Osteoblast (primary cell): Measurements from ENCODE around the gene DSCAML1. TPM values are rescaled to one million over a fixed set of nuclear protein-coding genes. Genes with fewer than 3 reads are reported as not detected.

Experiments used
- DNase-seq: peaks from one replicate; pipeline ENCODE4 v3.0.0; 2011; ENCODE audit warnings: low spot score, mixed read lengths; ENCODE audit not compliant: insufficient read length; ENCODE audit errors: missing footprints
- H2AFZ ChIP-seq: 2 replicates; pipeline ENCODE4 v1.6.0; 2011; ENCODE audit warnings: mild to moderate bottlenecking, low read length
- H3K27ac ChIP-seq: 2 replicates; pipeline ENCODE4 v1.5.1; 2011; ENCODE audit warnings: mild to moderate bottlenecking, low read depth, low read length, moderate library complexity
- H3K27me3 ChIP-seq: 2 replicates; pipeline ENCODE4 v1.6.0; 2012; ENCODE audit warnings: mild to moderate bottlenecking, control low read depth, inconsistent platforms, low read length, moderate library complexity; ENCODE audit not compliant: insufficient read depth
- H3K36me3 ChIP-seq: 2 replicates; pipeline ENCODE4 v1.5.1; 2011; ENCODE audit warnings: mild to moderate bottlenecking, low read length, control low read depth, moderate library complexity; ENCODE audit not compliant: insufficient read depth
- H3K4me1 ChIP-seq: 2 replicates; pipeline ENCODE4 v1.5.1; 2011; ENCODE audit warnings: mild to moderate bottlenecking, low read length, control low read depth, moderate library complexity; ENCODE audit not compliant: insufficient read depth
- H3K4me2 ChIP-seq: 2 replicates; pipeline ENCODE4 v1.6.0; 2011; ENCODE audit warnings: mild to moderate bottlenecking, low read length; ENCODE audit not compliant: insufficient read depth
- H3K4me3 ChIP-seq: fragments of 200-600 bp; sonication (generic); 3 replicates; pipeline ENCODE4 v1.5.1; 2012; ENCODE audit warnings: mild to moderate bottlenecking, low read length, inconsistent platforms; ENCODE audit not compliant: insufficient read depth
- H3K79me2 ChIP-seq: 2 replicates; pipeline ENCODE4 v1.6.0; 2012; ENCODE audit warnings: mild to moderate bottlenecking, low read length, control low read depth, inconsistent platforms; ENCODE audit not compliant: insufficient read depth
- H3K9me3 ChIP-seq: 2 replicates; pipeline ENCODE4 v1.5.1; 2011; ENCODE audit warnings: low read depth, low read length, control low read depth
- H4K20me1 ChIP-seq: 2 replicates; pipeline ENCODE4 v1.6.0; 2012; ENCODE audit warnings: mild to moderate bottlenecking, low read length, control low read depth; ENCODE audit not compliant: insufficient read depth
- total RNA-seq: library from RNA; depleted of rRNA; stranded (reverse); fragments of >200 nt; gene quantifications from 2 replicates; pipeline ENCODE4 v1.2.3, GENCODE V29; 2012
- TF ChIP-seq, protein P1 (sequence below): IDR thresholded peaks from 2 replicates; pipeline ENCODE4 v1.5.1; 2011; ENCODE audit warnings: mild to moderate bottlenecking, low read depth, low read length, moderate library complexity; ENCODE audit errors: extremely low read depth

DSCAML1 gene
- total RNA-seq, 1 donor: not detected

GRCh38 chr11:117548876-117549275 is 248.1 kb downstream of the DSCAML1 start:
- DNase-seq: no peak
- Histone ChIP-seq H3K9me3 (no peaks in the 10 kb centered on the region), H4K20me1 (no peaks in the 10 kb centered on the region), H3K27ac (no peak overlapping the region), H2AFZ (no peak overlapping the region), H3K4me3 (no peak overlapping the region), H3K79me2 (no peaks in the 10 kb centered on the region), H3K36me3 (no peaks in the 10 kb centered on the region), H3K4me1 (no peaks in the 10 kb centered on the region), H3K4me2 (no peak overlapping the region), H3K27me3 (no peaks in the 10 kb centered on the region)
- TF ChIP-seq, protein P1, sequence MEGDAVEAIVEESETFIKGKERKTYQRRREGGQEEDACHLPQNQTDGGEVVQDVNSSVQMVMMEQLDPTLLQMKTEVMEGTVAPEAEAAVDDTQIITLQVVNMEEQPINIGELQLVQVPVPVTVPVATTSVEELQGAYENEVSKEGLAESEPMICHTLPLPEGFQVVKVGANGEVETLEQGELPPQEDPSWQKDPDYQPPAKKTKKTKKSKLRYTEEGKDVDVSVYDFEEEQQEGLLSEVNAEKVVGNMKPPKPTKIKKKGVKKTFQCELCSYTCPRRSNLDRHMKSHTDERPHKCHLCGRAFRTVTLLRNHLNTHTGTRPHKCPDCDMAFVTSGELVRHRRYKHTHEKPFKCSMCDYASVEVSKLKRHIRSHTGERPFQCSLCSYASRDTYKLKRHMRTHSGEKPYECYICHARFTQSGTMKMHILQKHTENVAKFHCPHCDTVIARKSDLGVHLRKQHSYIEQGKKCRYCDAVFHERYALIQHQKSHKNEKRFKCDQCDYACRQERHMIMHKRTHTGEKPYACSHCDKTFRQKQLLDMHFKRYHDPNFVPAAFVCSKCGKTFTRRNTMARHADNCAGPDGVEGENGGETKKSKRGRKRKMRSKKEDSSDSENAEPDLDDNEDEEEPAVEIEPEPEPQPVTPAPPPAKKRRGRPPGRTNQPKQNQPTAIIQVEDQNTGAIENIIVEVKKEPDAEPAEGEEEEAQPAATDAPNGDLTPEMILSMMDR: no peak

DNA sequence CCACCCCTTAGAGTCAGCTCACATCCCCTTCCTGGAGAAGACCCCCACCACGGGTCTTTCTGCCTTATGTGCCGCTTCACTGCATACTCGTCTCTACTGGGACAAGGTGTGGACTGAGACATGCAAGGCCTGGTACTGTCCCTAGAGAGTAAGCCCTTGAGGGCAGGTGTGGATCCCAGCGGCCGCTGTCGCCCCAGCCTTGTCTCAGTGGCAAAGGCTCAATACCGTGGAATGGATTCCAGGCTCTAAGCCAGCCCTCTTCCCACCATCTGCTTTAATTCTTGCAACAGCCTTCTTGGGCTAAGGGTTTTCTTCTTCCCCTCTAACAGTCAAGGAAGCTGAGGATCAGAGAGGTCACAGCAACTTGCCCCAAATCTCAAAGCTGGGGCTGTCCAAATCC is 249.1 kb downstream of the DSCAML1 start:
- Histone ChIP-seq H3K4me3 (no peak overlapping the region), H3K4me1 (no peaks in the 10 kb centered on the region), H2AFZ (no peak overlapping the region), H3K27ac (no peak overlapping the region), H3K36me3 (no peaks in the 10 kb centered on the region), H3K9me3 (no peaks in the 10 kb centered on the region), H4K20me1 (no peaks in the 10 kb centered on the region), H3K4me2 (no peak overlapping the region), H3K27me3 (no peaks in the 10 kb centered on the region), H3K79me2 (no peaks in the 10 kb centered on the region)
- TF ChIP-seq, protein P1: no peak
- no peak for DNase-seq

DNA sequence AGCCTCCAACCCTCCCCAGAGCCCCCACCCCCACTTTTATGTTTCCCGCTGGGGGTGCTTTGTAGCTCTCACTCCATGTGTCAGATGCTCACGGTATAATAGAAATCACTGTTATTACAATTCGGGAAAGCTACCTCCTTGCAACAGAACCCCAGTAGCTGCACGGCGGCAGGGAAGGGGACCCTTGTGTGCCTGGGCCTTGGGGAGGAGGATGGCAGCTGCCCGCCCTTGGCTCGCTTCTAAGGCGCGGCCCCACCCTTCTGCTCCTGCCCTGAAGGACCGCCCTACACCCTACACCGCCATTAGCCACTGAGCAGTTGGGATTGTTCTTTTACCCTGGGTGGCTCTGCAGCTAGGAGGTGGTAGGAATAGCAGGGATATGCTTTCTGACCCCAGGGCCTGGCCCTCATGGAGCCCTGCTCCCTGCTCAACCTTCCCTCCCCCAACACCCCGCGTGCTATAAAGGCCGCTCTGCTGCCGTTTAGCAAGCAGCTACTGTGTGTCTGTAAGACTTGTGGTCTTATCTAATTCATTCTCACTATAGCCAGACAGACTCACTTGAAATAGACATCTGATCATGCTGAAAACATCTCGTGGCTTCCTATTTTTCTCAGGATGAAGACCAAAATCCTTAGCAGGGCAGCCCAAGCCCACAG is 249.7 kb downstream of the DSCAML1 start:
- peak; percentile 65 for DNase-seq
- no peak overlapping the region for H3K4me3 ChIP-seq
- H2AFZ ChIP-seq: no peak overlapping the region
- TF ChIP-seq, protein P1: no peak
- H3K36me3 ChIP-seq: no peaks in the 10 kb centered on the region
- no peaks in the 10 kb centered on the region for H3K9me3 ChIP-seq
- H3K79me2 ChIP-seq: no peaks in the 10 kb centered on the region
- no peaks in the 10 kb centered on the region for H3K4me1 ChIP-seq
- no peaks in the 10 kb centered on the region for H4K20me1 ChIP-seq
- H3K4me2 ChIP-seq: no peak overlapping the region
- no peak overlapping the region for H3K27ac ChIP-seq
- no peaks in the 10 kb centered on the region for H3K27me3 ChIP-seq

- Histone ChIP-seq H3K36me3 (no peaks in the 10 kb centered on the region), H3K27ac (no peak overlapping the region), H3K27me3 (no peaks in the 10 kb centered on the region), H3K4me3 (no peak overlapping the region), H4K20me1 (no peaks in the 10 kb centered on the region), H2AFZ (no peak overlapping the region), H3K4me2 (no peak overlapping the region), H3K9me3 (no peaks in the 10 kb centered on the region), H3K4me1 (no peaks in the 10 kb centered on the region), H3K79me2 (no peaks in the 10 kb centered on the region)
- peak; percentile 60 for DNase-seq
- TF ChIP-seq, protein P1: no peak
These were observed 250.4 kb downstream of the DSCAML1 start for GRCh38 chr11:117546431-117547194.
